Measurements from ENCODE around the gene RBP2.

RBP2 gene

GRCh38 chr3:139423232-139423631 lies 53.1 kb downstream of the RBP2 start:
- Histone ChIP-seq H3K9me2 (ENCODE audit: low read depth, low read length) (no peaks in the 10 kb centered on the region), H3K4me3 (ENCODE audit: low read depth, low read length, poor library complexity, severe bottlenecking) (no peak overlapping the region), H3K4me2 (ENCODE audit: low read length) (no peak overlapping the region), H2AFZ (ENCODE audit: low read length) (no peak overlapping the region), H3K79me2 (ENCODE audit: insufficient read depth, low read length) (no peaks in the 10 kb centered on the region), H4K20me1 (ENCODE audit: insufficient read depth, low read length) (no peaks in the 10 kb centered on the region), H3F3A (ENCODE audit: insufficient read depth, low read length) (no peaks in the 10 kb centered on the region), H3K27me3 (ENCODE audit: insufficient read depth, low read length) (no peaks in the 10 kb centered on the region), H3K36me3 (ENCODE audit: insufficient read depth, low read length) (no peaks in the 10 kb centered on the region), H3K9ac (ENCODE audit: low read length) (no peak overlapping the region), H3K4me1 (ENCODE audit: insufficient read depth, low read length, severe bottlenecking) (no peaks in the 10 kb centered on the region), H3K27ac (ENCODE audit: low read depth, low read length, poor library complexity, severe bottlenecking) (no peak overlapping the region), H3K9me3 (ENCODE audit: low read length) (no peaks in the 10 kb centered on the region)
- TF ChIP-seq CTCF (IDR thresholded peaks at IDR 0.05; ENCODE audit: low read length) (no peak), EZH2 (IDR thresholded peaks at IDR 0.05; ENCODE audit: borderline replicate concordance, low read length) (no peak)

- no peak for TF ChIP-seq CTCF (IDR thresholded peaks at IDR 0.05; ENCODE audit: low read length)
- TF ChIP-seq EZH2 (IDR thresholded peaks at IDR 0.05; ENCODE audit: borderline replicate concordance, low read length) = no peak
- Histone ChIP-seq H3K4me2 (ENCODE audit: low read length) (no peak overlapping the region), H3F3A (ENCODE audit: insufficient read depth, low read length) (no peaks in the 10 kb centered on the region)
Measured at GRCh38 chr3:139421460-139421859, 54.9 kb downstream of the RBP2 start.

GRCh38 chr3:139421040-139421439 lies 55.3 kb downstream of the RBP2 start:
- no peak overlapping the region for H2AFZ ChIP-seq (ENCODE audit: low read length)
- no peak for TF ChIP-seq CTCF (IDR thresholded peaks at IDR 0.05; ENCODE audit: low read length)
- no peak for TF ChIP-seq EZH2 (IDR thresholded peaks at IDR 0.05; ENCODE audit: borderline replicate concordance, low read length)

More at GRCh38 chr3:139421460-139421859, 54.9 kb downstream of the RBP2 start:
- H3K36me3 ChIP-seq (ENCODE audit: insufficient read depth, low read length) = no peaks in the 10 kb centered on the region
- H3K79me2 ChIP-seq (ENCODE audit: insufficient read depth, low read length) = no peaks in the 10 kb centered on the region
- H4K20me1 ChIP-seq (ENCODE audit: insufficient read depth, low read length) = no peaks in the 10 kb centered on the region
- no peaks in the 10 kb centered on the region for H3K27me3 ChIP-seq (ENCODE audit: insufficient read depth, low read length)
- H3K4me3 ChIP-seq (ENCODE audit: low read depth, low read length, poor library complexity, severe bottlenecking) = no peak overlapping the region
- H3K9me2 ChIP-seq (ENCODE audit: low read depth, low read length) = no peaks in the 10 kb centered on the region
- no peak overlapping the region for H3K27ac ChIP-seq (ENCODE audit: low read depth, low read length, poor library complexity, severe bottlenecking)
- H3K4me1 ChIP-seq (ENCODE audit: insufficient read depth, low read length, severe bottlenecking) = no peaks in the 10 kb centered on the region
- H3K9ac ChIP-seq (ENCODE audit: low read length) = no peak overlapping the region
- no peak overlapping the region for H2AFZ ChIP-seq (ENCODE audit: low read length)
- H3K9me3 ChIP-seq (ENCODE audit: low read length) = no peaks in the 10 kb centered on the region

More at GRCh38 chr3:139421040-139421439, 55.3 kb downstream of the RBP2 start:
- H3K27ac ChIP-seq (ENCODE audit: low read depth, low read length, poor library complexity, severe bottlenecking) = no peak overlapping the region
- no peak overlapping the region for H3K9ac ChIP-seq (ENCODE audit: low read length)
- H3K4me2 ChIP-seq (ENCODE audit: low read length) = no peak overlapping the region
- no peaks in the 10 kb centered on the region for H3K9me3 ChIP-seq (ENCODE audit: low read length)
- no peaks in the 10 kb centered on the region for H3F3A ChIP-seq (ENCODE audit: insufficient read depth, low read length)
- H3K4me1 ChIP-seq (ENCODE audit: insufficient read depth, low read length, severe bottlenecking) = no peaks in the 10 kb centered on the region
- no peaks in the 10 kb centered on the region for H3K27me3 ChIP-seq (ENCODE audit: insufficient read depth, low read length)
- no peaks in the 10 kb centered on the region for H3K79me2 ChIP-seq (ENCODE audit: insufficient read depth, low read length)
- H3K36me3 ChIP-seq (ENCODE audit: insufficient read depth, low read length) = no peaks in the 10 kb centered on the region
- no peaks in the 10 kb centered on the region for H3K9me2 ChIP-seq (ENCODE audit: low read depth, low read length)
- no peaks in the 10 kb centered on the region for H4K20me1 ChIP-seq (ENCODE audit: insufficient read depth, low read length)
- no peak overlapping the region for H3K4me3 ChIP-seq (ENCODE audit: low read depth, low read length, poor library complexity, severe bottlenecking)
